Astrocyte of the spinal cord (primary cell): Measurements from ENCODE around the gene FRMD4A.
"Not testable (repeated sequence)": the region's sequence is repeated elsewhere in the genome, so short reads cannot be mapped to it uniquely, and the experiment has no call there.

Experiments
- DNase-seq: peaks from one replicate; pipeline ENCODE4 v3.0.0; 2011; ENCODE audit warnings: low read depth, low spot score
- H3K4me3 ChIP-seq: 2 replicates; pipeline ENCODE4 v1.5.1; 2011; ENCODE audit warnings: low read depth, mild to moderate bottlenecking, low read length, moderate library complexity
- CTCF ChIP-seq: IDR thresholded peaks from 2 replicates; pipeline ENCODE4 v1.5.1; 2012; ENCODE audit warnings: low read depth, mild to moderate bottlenecking, low read length, inconsistent platforms
- in situ Hi-C: cut with HindIII; loops from 2 replicates; pipeline ENCODE4 v1.10.0; 2017; ENCODE audit warnings: low sequenced_read_pairs

Gene FRMD4A

GRCh38 chr10:13767676-13768178, 563.0 kb downstream of the FRMD4A start:
- H3K4me3 ChIP-seq, result no peak overlapping the region
- TF ChIP-seq CTCF, result no peak
- in situ Hi-C loops, result no loop called here
- DNase-seq, result no peak

GRCh38 chr10:13767148-13767547, 563.6 kb downstream of the FRMD4A start:
- DNase-seq, in situ Hi-C loops, H3K4me3 ChIP-seq: not testable (repeated sequence)

GRCh38 chr10:13765641-13766341, 564.9 kb downstream of the FRMD4A start:
- no peak for DNase-seq

DNA sequence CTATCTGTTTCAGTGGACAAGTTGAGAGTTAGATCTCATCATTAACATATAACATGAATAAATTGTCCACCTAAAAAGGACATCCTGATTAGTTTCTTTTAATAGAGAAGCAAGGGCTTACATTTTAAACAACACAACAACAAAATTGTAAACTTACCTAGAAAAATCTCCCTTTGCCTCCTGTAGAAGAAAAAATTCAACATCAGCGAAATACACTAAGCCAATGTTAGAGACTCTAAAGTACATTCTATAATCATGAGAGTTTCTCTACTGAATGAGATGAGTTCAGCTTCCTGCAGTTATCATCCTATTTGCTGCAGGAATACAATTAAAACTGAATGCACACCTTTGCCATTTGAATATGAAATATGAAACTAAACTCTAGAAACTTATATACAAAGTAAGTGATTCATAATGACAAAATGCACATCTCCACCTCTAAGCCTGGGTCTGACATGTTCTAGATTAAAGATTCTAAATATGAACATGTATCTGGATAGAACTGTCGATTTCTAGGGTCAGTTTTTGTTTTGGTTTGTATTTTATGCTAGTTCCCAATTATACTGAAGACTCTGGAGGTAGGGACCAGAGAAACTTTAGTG, 569.1 kb downstream of the FRMD4A start:
- no peak overlapping the region for H3K4me3 ChIP-seq
- in situ Hi-C loops, result no loop called here
- no peak for TF ChIP-seq CTCF
- no peak for DNase-seq

More at GRCh38 chr10:13765641-13766341, 564.9 kb downstream of the FRMD4A start:
- no peak for TF ChIP-seq CTCF
- in situ Hi-C loops, result no loop called here
- no peak overlapping the region for H3K4me3 ChIP-seq

DNA sequence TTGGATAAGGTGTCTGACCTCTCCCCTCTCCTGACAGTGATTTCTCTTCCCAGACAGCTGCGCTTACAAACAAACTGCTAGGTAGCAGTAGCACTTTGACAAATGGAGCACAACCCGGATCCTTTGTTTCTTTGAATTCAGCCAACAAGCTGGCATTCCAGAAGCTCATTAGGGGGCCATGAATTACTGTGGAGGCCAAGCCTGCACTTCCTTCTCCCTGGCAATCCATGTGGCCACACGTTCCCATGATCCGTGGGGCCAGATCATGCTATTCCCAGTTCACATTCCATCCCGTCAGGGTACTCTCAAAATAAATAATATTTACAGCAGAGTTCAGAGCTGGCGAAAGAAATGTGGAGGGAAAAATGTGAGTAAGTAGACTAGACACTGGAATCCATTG, 571.6 kb downstream of the FRMD4A start:
- no peak for TF ChIP-seq CTCF
- in situ Hi-C loops, result no loop called here
- H3K4me3 ChIP-seq, result no peak overlapping the region
- peak; percentile 39 for DNase-seq

- in situ Hi-C loops, result no loop called here
- DNase-seq, result no peak
These were observed 572.0 kb downstream of the FRMD4A start for GRCh38 chr10:13758756-13759155.

More at GRCh38 chr10:13758756-13759155, 572.0 kb downstream of the FRMD4A start:
- H3K4me3 ChIP-seq, result no peak overlapping the region
- TF ChIP-seq CTCF, result no peak
